Glutamatergic neuron (in vitro differentiated cells): ENCODE measurements around the gene SERPINA5. TPM values are rescaled to one million over a fixed set of nuclear protein-coding genes. Genes with fewer than 3 reads are reported as not detected.

Experiments used
- DNase-seq: peaks from one replicate; pipeline ENCODE4 v3.0.0; 2022
- H3K27ac Mint-ChIP-seq: one replicate; pipeline ENCODE4 v1.8.0; 2020; ENCODE audit warnings: mild to moderate bottlenecking, mixed read lengths, inconsistent platforms; ENCODE audit not compliant: unreplicated experiment
- H3K27me3 Mint-ChIP-seq: one replicate; pipeline ENCODE4 v1.8.0; 2020; ENCODE audit warnings: mild to moderate bottlenecking, moderate library complexity, mixed read lengths, inconsistent platforms; ENCODE audit not compliant: unreplicated experiment
- H3K36me3 Mint-ChIP-seq: one replicate; pipeline ENCODE4 v1.8.0; 2020; ENCODE audit warnings: mild to moderate bottlenecking, mixed read lengths, inconsistent platforms; ENCODE audit not compliant: unreplicated experiment
- H3K4me1 Mint-ChIP-seq: one replicate; pipeline ENCODE4 v1.8.0; 2020; ENCODE audit warnings: mild to moderate bottlenecking, low read depth, mixed read lengths, inconsistent platforms; ENCODE audit not compliant: unreplicated experiment
- H3K4me3 Mint-ChIP-seq: one replicate; pipeline ENCODE4 v1.8.0; 2020; ENCODE audit warnings: mild to moderate bottlenecking, mixed read lengths, inconsistent platforms; ENCODE audit not compliant: unreplicated experiment
- H3K9me3 Mint-ChIP-seq: one replicate; pipeline ENCODE4 v1.8.0; 2020; ENCODE audit warnings: mild to moderate bottlenecking, moderate library complexity, mixed read lengths, inconsistent platforms; ENCODE audit not compliant: unreplicated experiment
- total RNA-seq: library from RNA; stranded (reverse); fragmentation: NEBNext Ultra II Directional; extraction: Animal tissue kit (Norgen Biotek cat#: 25700); gene quantifications from one replicate; pipeline ENCODE4 v1.2.1, GENCODE V29; 2021; ENCODE audit not compliant: unreplicated experiment
- TF ChIP-seq, protein P1 (sequence below): fragments of 200-600 bp; sonication (generic); IDR thresholded peaks from one replicate; pipeline ENCODE4 v1.5.0; 2021; ENCODE audit not compliant: partially characterized antibody, unreplicated experiment

SERPINA5 gene
- total RNA-seq, 1 donor from 2014 or later, result not detected

DNA sequence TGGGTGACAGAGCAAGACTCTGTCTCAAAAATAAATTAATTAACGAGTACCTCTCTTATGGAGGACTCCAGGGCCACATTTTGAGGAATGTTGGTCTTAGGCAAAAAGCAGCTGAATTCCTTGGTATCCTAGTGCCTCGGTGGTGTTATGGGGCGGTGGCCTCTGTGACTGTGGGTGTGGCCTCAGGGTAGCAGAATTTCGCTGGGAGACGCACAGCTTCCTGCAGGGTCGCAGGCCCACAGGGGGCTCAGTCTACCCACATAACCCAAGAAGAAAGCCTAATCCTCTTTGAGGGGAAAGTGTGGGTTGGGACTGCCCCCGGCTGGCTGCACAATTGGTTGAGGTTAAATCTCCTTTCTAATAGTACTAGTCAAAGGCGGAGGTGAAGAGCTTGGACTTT is 31.2 kb upstream of the SERPINA5 start:
- TF ChIP-seq, protein P1, sequence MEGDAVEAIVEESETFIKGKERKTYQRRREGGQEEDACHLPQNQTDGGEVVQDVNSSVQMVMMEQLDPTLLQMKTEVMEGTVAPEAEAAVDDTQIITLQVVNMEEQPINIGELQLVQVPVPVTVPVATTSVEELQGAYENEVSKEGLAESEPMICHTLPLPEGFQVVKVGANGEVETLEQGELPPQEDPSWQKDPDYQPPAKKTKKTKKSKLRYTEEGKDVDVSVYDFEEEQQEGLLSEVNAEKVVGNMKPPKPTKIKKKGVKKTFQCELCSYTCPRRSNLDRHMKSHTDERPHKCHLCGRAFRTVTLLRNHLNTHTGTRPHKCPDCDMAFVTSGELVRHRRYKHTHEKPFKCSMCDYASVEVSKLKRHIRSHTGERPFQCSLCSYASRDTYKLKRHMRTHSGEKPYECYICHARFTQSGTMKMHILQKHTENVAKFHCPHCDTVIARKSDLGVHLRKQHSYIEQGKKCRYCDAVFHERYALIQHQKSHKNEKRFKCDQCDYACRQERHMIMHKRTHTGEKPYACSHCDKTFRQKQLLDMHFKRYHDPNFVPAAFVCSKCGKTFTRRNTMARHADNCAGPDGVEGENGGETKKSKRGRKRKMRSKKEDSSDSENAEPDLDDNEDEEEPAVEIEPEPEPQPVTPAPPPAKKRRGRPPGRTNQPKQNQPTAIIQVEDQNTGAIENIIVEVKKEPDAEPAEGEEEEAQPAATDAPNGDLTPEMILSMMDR, result no peak
- DNase-seq, result no peak
- Mint-ChIP-seq H3K27me3 (peaks cover 3% of the 10 kb centered on the region), H3K4me1 (no peaks in the 10 kb centered on the region), H3K27ac (no peak overlapping the region), H3K4me3 (no peak overlapping the region), H3K36me3 (peaks cover 6% of the 10 kb centered on the region), H3K9me3 (peaks cover 6% of the 10 kb centered on the region)

DNA sequence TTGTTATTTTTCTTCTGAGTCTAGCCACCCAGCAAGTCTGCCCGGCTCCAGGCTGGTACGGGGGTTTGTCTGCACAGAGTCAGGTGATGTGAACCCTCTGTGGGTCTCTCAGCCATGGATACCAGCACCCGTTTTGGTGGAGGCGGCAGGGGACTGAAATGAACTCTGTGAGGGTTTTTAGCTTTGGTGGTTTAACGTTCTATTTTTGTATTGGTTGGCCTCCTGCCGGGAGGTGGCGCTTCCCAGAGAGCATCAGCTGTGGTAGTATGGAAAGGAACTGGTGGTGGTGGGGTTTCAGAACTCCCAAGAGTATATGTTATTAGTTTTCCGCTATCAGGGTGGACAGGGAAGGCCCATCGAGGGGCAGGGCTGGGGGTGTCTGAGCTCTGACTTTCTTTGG is 25.2 kb upstream of the SERPINA5 start:
- TF ChIP-seq, protein P1, result no peak
- Mint-ChIP-seq H3K4me3 (no peak overlapping the region), H3K9me3 (peaks cover 6% of the 10 kb centered on the region), H3K36me3 (peaks cover 10% of the 10 kb centered on the region), H3K27ac (no peak overlapping the region), H3K27me3 (no peaks in the 10 kb centered on the region), H3K4me1 (no peaks in the 10 kb centered on the region)
- no peak for DNase-seq

DNA sequence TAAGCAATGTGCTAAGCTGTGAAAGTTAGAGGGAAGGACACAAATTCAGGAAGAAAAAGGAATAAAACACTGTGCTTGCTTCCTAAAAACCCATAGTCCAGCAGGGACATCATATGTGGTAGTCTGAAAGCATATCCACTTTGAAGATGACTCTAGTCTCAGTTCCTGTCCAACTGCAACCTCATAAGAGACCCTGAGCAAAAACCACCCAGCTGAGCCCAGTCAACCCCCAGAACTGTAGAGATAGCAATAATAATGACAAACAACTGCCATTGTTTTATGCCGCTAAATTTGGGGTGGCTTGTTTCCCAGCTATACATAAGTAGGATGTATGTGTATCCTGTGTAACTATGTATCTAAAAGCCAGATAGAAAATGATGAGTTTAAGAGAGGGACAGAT is 23.9 kb upstream of the SERPINA5 start:
- no peaks in the 10 kb centered on the region for H3K4me1 Mint-ChIP-seq
- H3K9me3 Mint-ChIP-seq, result peaks cover 8% of the 10 kb centered on the region
- H3K4me3 Mint-ChIP-seq, result no peak overlapping the region
- TF ChIP-seq, protein P1, result no peak
- H3K27ac Mint-ChIP-seq, result no peak overlapping the region
- H3K36me3 Mint-ChIP-seq, result peaks cover 10% of the 10 kb centered on the region
- no peak for DNase-seq
- H3K27me3 Mint-ChIP-seq, result no peaks in the 10 kb centered on the region

DNA sequence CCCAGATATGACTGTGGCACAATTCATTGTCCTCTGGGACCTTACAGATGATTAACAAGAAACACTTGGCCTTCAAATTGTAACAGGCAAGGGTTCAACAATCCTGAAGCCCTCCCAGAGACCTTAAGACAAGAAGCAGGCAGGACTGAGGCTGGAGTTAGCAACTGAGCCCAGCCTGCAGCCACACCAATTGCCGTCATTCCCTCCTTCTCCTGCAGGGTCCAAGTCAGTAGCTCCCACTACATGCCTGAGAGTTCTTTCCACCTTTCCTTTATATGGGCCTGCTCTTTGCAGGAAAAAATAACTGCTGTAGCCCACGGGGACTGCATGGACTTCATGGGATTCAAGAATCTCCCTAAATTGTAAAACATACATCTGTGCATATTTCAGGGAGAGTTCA is 22.4 kb upstream of the SERPINA5 start:
- TF ChIP-seq, protein P1, result no peak
- Mint-ChIP-seq H3K27me3 (no peaks in the 10 kb centered on the region), H3K9me3 (peaks cover 6% of the 10 kb centered on the region), H3K27ac (no peak overlapping the region), H3K36me3 (peaks cover 5% of the 10 kb centered on the region), H3K4me3 (no peak overlapping the region), H3K4me1 (no peaks in the 10 kb centered on the region)
- no peak for DNase-seq

DNA sequence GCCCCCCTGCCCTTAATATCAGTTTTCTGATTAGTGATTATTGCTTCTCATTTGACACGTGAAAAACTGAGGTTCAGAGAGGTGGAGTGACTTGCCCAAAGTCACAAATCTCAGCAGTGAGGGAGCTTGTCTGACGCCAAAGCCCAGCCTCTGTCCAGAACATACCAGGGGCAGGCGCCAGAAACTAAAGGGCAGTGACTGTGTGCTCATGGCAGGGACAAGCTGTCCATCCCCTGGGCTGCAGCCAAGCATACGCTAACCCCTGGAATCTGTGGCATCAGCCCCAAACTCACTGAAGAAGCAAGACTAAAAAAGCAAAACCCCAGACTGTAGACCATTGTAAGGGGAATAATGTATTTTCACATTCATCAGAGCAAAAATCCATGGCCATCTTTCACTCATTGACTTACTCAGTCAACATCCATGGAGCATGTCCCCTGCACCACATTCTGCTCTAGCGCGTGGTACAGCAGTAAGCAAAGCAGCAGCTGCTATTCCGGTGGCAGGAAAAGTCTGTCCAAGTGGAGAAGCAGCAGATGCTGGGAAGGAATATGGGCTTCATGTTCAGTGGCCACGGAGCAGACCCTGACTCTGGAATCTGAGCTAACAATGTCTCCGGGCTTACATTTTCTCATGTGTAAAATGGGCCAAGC is 21.5 kb upstream of the SERPINA5 start:
- H3K27ac Mint-ChIP-seq, result no peak overlapping the region
- DNase-seq, result no peak
- H3K4me1 Mint-ChIP-seq, result no peaks in the 10 kb centered on the region
- peaks cover 5% of the 10 kb centered on the region for H3K36me3 Mint-ChIP-seq
- H3K9me3 Mint-ChIP-seq, result peaks cover 2% of the 10 kb centered on the region
- TF ChIP-seq, protein P1, result no peak
- no peak overlapping the region for H3K4me3 Mint-ChIP-seq
- no peaks in the 10 kb centered on the region for H3K27me3 Mint-ChIP-seq
